ENCODE data around the gene SLIRP. TPM values are rescaled to one million over a fixed set of nuclear protein-coding genes. Genes with fewer than 3 reads are reported as not detected.

Gene SLIRP
- total and polyA plus RNA-seq, 2 donors (not counting 1 experiment from before 2014, with no cell fraction given), result 117 to 155 TPM

DNA sequence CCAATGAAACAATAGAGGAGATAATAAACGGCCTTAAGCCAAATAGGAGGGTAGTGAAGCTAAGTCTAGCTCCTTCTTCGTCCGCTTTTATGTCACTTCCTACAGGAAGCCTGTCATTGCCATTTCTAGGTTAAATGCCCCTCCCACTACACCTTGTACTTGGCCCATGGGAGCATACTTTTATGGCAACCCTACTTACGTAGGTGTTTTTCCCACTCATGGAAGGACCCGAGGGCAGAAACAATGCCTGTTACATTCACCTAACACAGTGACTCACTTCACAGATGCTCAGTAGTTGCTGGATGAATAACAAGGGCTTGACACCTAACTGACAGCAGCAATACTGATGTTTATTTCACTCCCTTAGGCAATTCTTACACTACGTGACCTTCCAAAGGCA, 44.6 kb upstream of the SLIRP start:
- H3K27me3 ChIP-seq (ENCODE audit: control insufficient read depth, insufficient read depth, low read length), result no peaks in the 10 kb centered on the region
- H3K4me3 ChIP-seq (replicated peaks in 1 of 4; ENCODE audit: control extremely low read depth in 1 of 4, insufficient read depth in 1 of 4, low read depth in 3 of 4, low read length in 4 of 4), result no peak overlapping the region
- no peaks in the 10 kb centered on the region for H3K9me3 ChIP-seq (ENCODE audit: control insufficient read depth, insufficient read depth, low read depth, low read length)
- H4K20me1 ChIP-seq (ENCODE audit: control insufficient read depth, extremely low read depth, insufficient read depth, low read length), result no peaks in the 10 kb centered on the region
- H3K27ac ChIP-seq (ENCODE audit: insufficient read depth, low read length), result no peak overlapping the region
- H3K79me2 ChIP-seq (ENCODE audit: control insufficient read depth, insufficient read depth, low read length), result no peaks in the 10 kb centered on the region
- H3K9ac ChIP-seq (ENCODE audit: insufficient read depth, low read length), result no peak overlapping the region
- no peaks in the 10 kb centered on the region for H3K4me1 ChIP-seq (ENCODE audit: control insufficient read depth, extremely low read depth, insufficient read depth, low read length)
- H3K4me2 ChIP-seq (ENCODE audit: extremely low read depth, insufficient read depth, low read length), result no peak overlapping the region
- no peak overlapping the region for H2AFZ ChIP-seq (ENCODE audit: low read length)
- no peaks in the 10 kb centered on the region for H3K36me3 ChIP-seq (ENCODE audit: control insufficient read depth, insufficient read depth, low read length)
- DNase-seq (ENCODE audit: low read depth in 2 of 2), result peak in 1 of 2 donors; percentile 47
- TF ChIP-seq EZH2 (IDR thresholded peaks at IDR 0.05; ENCODE audit: low read length, missing control alignments) (no peak), CTCF (conservative IDR thresholded peaks at IDR 0.05 in 1 of 2, IDR thresholded peaks at IDR 0.05 in 1 of 2; ENCODE audit: low read depth in 1 of 2, low read length in 2 of 2) (no peak)

DNA sequence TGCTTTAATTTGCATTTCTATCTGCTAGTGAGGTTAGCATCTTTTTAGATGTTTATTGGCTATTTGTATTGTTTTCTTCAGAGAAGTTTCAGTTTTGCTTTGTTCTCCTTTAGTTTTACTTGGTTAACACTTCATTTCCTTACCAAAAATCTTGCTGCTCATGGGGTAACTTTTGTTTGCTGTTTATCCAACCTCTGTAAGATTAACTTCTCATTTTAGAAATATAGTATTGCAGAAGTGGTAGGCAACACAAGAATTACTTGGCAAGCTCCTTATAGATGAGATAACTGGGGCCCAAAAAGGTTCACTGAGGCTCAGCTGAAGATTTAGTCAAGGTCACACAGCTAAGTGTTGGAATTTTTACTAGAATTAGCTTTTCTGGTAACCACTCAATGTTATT, 40.6 kb upstream of the SLIRP start:
- Histone ChIP-seq H4K20me1 (ENCODE audit: control insufficient read depth, extremely low read depth, insufficient read depth, low read length) (no peaks in the 10 kb centered on the region), H3K9me3 (ENCODE audit: control insufficient read depth, insufficient read depth, low read depth, low read length) (no peaks in the 10 kb centered on the region), H3K27me3 (ENCODE audit: control insufficient read depth, insufficient read depth, low read length) (no peaks in the 10 kb centered on the region), H3K79me2 (ENCODE audit: control insufficient read depth, insufficient read depth, low read length) (no peaks in the 10 kb centered on the region), H3K4me3 (replicated peaks in 1 of 4; ENCODE audit: control extremely low read depth in 1 of 4, insufficient read depth in 1 of 4, low read depth in 3 of 4, low read length in 4 of 4) (no peak overlapping the region), H3K9ac (ENCODE audit: insufficient read depth, low read length) (no peak overlapping the region), H3K4me1 (ENCODE audit: control insufficient read depth, extremely low read depth, insufficient read depth, low read length) (no peaks in the 10 kb centered on the region), H3K4me2 (ENCODE audit: extremely low read depth, insufficient read depth, low read length) (no peak overlapping the region), H3K27ac (ENCODE audit: insufficient read depth, low read length) (no peak overlapping the region), H3K36me3 (ENCODE audit: control insufficient read depth, insufficient read depth, low read length) (no peaks in the 10 kb centered on the region), H2AFZ (ENCODE audit: low read length) (no peak overlapping the region)
- TF ChIP-seq EZH2 (IDR thresholded peaks at IDR 0.05; ENCODE audit: low read length, missing control alignments) (no peak), CTCF (conservative IDR thresholded peaks at IDR 0.05 in 1 of 2, IDR thresholded peaks at IDR 0.05 in 1 of 2; ENCODE audit: low read depth in 1 of 2, low read length in 2 of 2) (no peak)
- DNase-seq (ENCODE audit: low read depth in 2 of 2), result no peak

DNA sequence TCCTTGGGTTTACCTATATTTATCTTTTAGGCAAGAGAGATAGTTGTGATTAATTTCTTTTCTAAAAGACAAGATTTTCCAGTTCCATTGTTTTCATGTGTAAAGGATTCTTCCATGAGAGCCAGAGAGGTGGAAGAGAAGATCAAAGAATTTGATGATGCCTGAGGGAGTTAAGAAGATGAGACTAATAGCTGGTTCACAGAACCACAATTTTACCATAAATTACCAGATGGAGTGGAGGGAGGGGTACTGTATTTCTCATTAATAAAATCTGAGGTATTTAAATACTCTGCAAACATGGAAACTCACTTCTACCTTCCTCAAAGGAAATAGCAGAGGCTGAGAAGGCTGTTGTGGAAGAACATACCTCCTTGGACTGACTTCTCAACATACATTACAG, 34.7 kb upstream of the SLIRP start:
- no peak for TF ChIP-seq EZH2 (IDR thresholded peaks at IDR 0.05; ENCODE audit: low read length, missing control alignments)
- TF ChIP-seq CTCF (conservative IDR thresholded peaks at IDR 0.05 in 1 of 2, IDR thresholded peaks at IDR 0.05 in 1 of 2; ENCODE audit: low read depth in 1 of 2, low read length in 2 of 2), result no peak
- no peaks in the 10 kb centered on the region for H3K79me2 ChIP-seq (ENCODE audit: control insufficient read depth, insufficient read depth, low read length)
- H4K20me1 ChIP-seq (ENCODE audit: control insufficient read depth, extremely low read depth, insufficient read depth, low read length), result no peaks in the 10 kb centered on the region

More for the DNA sequence above, 34.7 kb upstream of the SLIRP start:
- Histone ChIP-seq H3K4me3 (replicated peaks in 1 of 4; ENCODE audit: control extremely low read depth in 1 of 4, insufficient read depth in 1 of 4, low read depth in 3 of 4, low read length in 4 of 4) (no peak overlapping the region), H2AFZ (ENCODE audit: low read length) (no peak overlapping the region), H3K9me3 (ENCODE audit: control insufficient read depth, insufficient read depth, low read depth, low read length) (no peaks in the 10 kb centered on the region), H3K27ac (ENCODE audit: insufficient read depth, low read length) (no peak overlapping the region), H3K36me3 (ENCODE audit: control insufficient read depth, insufficient read depth, low read length) (no peaks in the 10 kb centered on the region), H3K4me2 (ENCODE audit: extremely low read depth, insufficient read depth, low read length) (no peak overlapping the region), H3K9ac (ENCODE audit: insufficient read depth, low read length) (no peak overlapping the region), H3K4me1 (ENCODE audit: control insufficient read depth, extremely low read depth, insufficient read depth, low read length) (no peaks in the 10 kb centered on the region), H3K27me3 (ENCODE audit: control insufficient read depth, insufficient read depth, low read length) (no peaks in the 10 kb centered on the region)
- DNase-seq (ENCODE audit: low read depth in 2 of 2), result no peak
